Transverse colon (tissue), 3 donors: ENCODE results near the gene TXNL1.

Experiments used
- POLR2A ChIP-seq: fragments of 450-650 bp; IDR thresholded peaks from one replicate; pipeline ENCODE4 v1.6.1; 2016; ENCODE audit warnings: antibody characterized with exemption, mild to moderate bottlenecking, moderate library complexity
- TF ChIP-seq, protein P1 (sequence below), 5 experiments: fragments of 200-600 bp in 3 of 5; fragments of 450-650 bp in 2 of 5; sonication (generic) in 3 of 5; IDR thresholded peaks; 1 replicate in 2 of 5; 2 replicates in 3 of 5; pipeline ENCODE4 v1.5.1; 2016 to 2017; ENCODE audit warnings: antibody characterized with exemption in 5 of 5, inconsistent platforms in 3 of 5, mild to moderate bottlenecking in 2 of 5, moderate library complexity in 1 of 5

GRCh38 chr18:56639571-56639970, 1.2 kb upstream of the TXNL1 start:
- TF ChIP-seq, protein P1, sequence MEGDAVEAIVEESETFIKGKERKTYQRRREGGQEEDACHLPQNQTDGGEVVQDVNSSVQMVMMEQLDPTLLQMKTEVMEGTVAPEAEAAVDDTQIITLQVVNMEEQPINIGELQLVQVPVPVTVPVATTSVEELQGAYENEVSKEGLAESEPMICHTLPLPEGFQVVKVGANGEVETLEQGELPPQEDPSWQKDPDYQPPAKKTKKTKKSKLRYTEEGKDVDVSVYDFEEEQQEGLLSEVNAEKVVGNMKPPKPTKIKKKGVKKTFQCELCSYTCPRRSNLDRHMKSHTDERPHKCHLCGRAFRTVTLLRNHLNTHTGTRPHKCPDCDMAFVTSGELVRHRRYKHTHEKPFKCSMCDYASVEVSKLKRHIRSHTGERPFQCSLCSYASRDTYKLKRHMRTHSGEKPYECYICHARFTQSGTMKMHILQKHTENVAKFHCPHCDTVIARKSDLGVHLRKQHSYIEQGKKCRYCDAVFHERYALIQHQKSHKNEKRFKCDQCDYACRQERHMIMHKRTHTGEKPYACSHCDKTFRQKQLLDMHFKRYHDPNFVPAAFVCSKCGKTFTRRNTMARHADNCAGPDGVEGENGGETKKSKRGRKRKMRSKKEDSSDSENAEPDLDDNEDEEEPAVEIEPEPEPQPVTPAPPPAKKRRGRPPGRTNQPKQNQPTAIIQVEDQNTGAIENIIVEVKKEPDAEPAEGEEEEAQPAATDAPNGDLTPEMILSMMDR (IDR thresholded peaks at IDR 0.05), result no peak
- TF ChIP-seq POLR2A, result no peak
